Tibial artery (tissue), 4 donors: ENCODE results near the gene CLEC4C.
"Not testable (repeated sequence)": the region's sequence is repeated elsewhere in the genome, so short reads cannot be mapped to it uniquely, and the experiment has no call there.

Experiments used
- DNase-seq, 2 donors: peaks; one replicate each; pipeline ENCODE4 v3.0.0-alpha.2; 2019
- H3K27ac ChIP-seq, 2 donors: fragments of 200-600 bp; sonication (generic) in 1 of 2; 1 replicate in 1 of 2; 2 replicates in 1 of 2; pipeline ENCODE4 v1.5.1; 2018 to 2019; ENCODE audit warnings: mild to moderate bottlenecking in 1 of 2
- H3K27me3 ChIP-seq, 2 donors: fragments of 200-600 bp; sonication (generic) in 1 of 2; one replicate each; pipeline versions ENCODE4 v1.5.1 to v1.6.0; 2016 to 2019
- H3K36me3 ChIP-seq, 3 donors: fragments of 200-600 bp; sonication (generic) in 2 of 3; one replicate each; pipeline ENCODE4 v1.5.1; 2016 to 2019; ENCODE audit warnings: mild to moderate bottlenecking in 2 of 3
- H3K4me1 ChIP-seq, 4 donors: fragments of 200-600 bp; sonication (generic) in 2 of 4; 1 replicate in 3 of 4; 2 replicates in 1 of 4; pipeline ENCODE4 v1.5.1; 2016 to 2019
- H3K4me3 ChIP-seq, 2 donors: fragments of 200-600 bp; sonication (generic) in 1 of 2; 1 replicate in 1 of 2; 2 replicates in 1 of 2; pipeline ENCODE4 v1.5.1; 2018 to 2019; ENCODE audit warnings: mild to moderate bottlenecking in 2 of 2
- H3K9me3 ChIP-seq, 3 donors: fragments of 200-600 bp; sonication (generic) in 1 of 3; one replicate each; pipeline ENCODE4 v1.5.1; 2016 to 2019
- CTCF ChIP-seq, 2 experiments: fragments of 200-600 bp in 1 of 2; fragments of 450-650 bp in 1 of 2; IDR thresholded peaks; one replicate each; pipeline ENCODE4 v1.5.1; 2017 to 2019; ENCODE audit warnings: antibody characterized with exemption in 2 of 2, mild to moderate bottlenecking in 1 of 2, moderate library complexity in 1 of 2
- intact Hi-C: fragments of 100-400 bp; cut with DNase I; formaldehyde crosslinking; loops from one replicate; pipeline ENCODE4 v1.15.0; 2023; ENCODE audit warnings: low total_unique reads

The CLEC4C gene

GRCh38 chr12:7782055-7782454 lies 34.9 kb upstream of the CLEC4C start:
- no peaks in the 10 kb centered on the region for H3K36me3 ChIP-seq
- H3K4me1 ChIP-seq, result no peaks in the 10 kb centered on the region
- H3K4me3 ChIP-seq, result no peak overlapping the region
- no peaks in the 10 kb centered on the region for H3K9me3 ChIP-seq
- no peak for TF ChIP-seq CTCF (IDR thresholded peaks at IDR 0.05)
- no peak overlapping the region for H3K27ac ChIP-seq
- DNase-seq, result no peak
- intact Hi-C loops, result no loop called here
- no peaks in the 10 kb centered on the region for H3K27me3 ChIP-seq

- H3K4me3 ChIP-seq, result no peak overlapping the region
- no peak for DNase-seq
- no peaks in the 10 kb centered on the region for H3K27me3 ChIP-seq
- H3K27ac ChIP-seq, result no peak overlapping the region
- H3K4me1 ChIP-seq, result no peaks in the 10 kb centered on the region
- intact Hi-C loops, result no loop called here
- H3K36me3 ChIP-seq, result no peaks in the 10 kb centered on the region
- H3K9me3 ChIP-seq, result no peaks in the 10 kb centered on the region
- TF ChIP-seq CTCF (IDR thresholded peaks at IDR 0.05), result no peak
Measured at GRCh38 chr12:7781274-7781673, 34.1 kb upstream of the CLEC4C start.

- DNase-seq, result no peak
- H3K4me3 ChIP-seq, result no peak overlapping the region
- H3K9me3 ChIP-seq, result no peaks in the 10 kb centered on the region
- no peaks in the 10 kb centered on the region for H3K27me3 ChIP-seq
- TF ChIP-seq CTCF (IDR thresholded peaks at IDR 0.05), result no peak
- H3K36me3 ChIP-seq, result no peaks in the 10 kb centered on the region
- no peak overlapping the region for H3K27ac ChIP-seq
- intact Hi-C loops, result no loop called here
- H3K4me1 ChIP-seq, result no peaks in the 10 kb centered on the region
Measured at GRCh38 chr12:7769999-7770398, 22.8 kb upstream of the CLEC4C start.

GRCh38 chr12:7758766-7759140 lies 11.6 kb upstream of the CLEC4C start:
- no peak for DNase-seq
- no peak overlapping the region for H3K4me3 ChIP-seq
- H3K27me3 ChIP-seq, result no peaks in the 10 kb centered on the region
- H3K9me3 ChIP-seq, result no peaks in the 10 kb centered on the region
- intact Hi-C loops, result no loop called here
- H3K4me1 ChIP-seq, result no peaks in the 10 kb centered on the region
- no peak for TF ChIP-seq CTCF (IDR thresholded peaks at IDR 0.05)
- H3K36me3 ChIP-seq, result no peaks in the 10 kb centered on the region
- H3K27ac ChIP-seq, result no peak overlapping the region

- Histone ChIP-seq H3K36me3 (no peaks in the 10 kb centered on the region), H3K4me1 (no peaks in the 10 kb centered on the region), H3K27me3 (no peaks in the 10 kb centered on the region), H3K4me3 (no peak overlapping the region), H3K9me3 (no peaks in the 10 kb centered on the region), H3K27ac (no peak overlapping the region)
- intact Hi-C loops, result no loop called here
- no peak for DNase-seq
- no peak for TF ChIP-seq CTCF (IDR thresholded peaks at IDR 0.05)
Measured at GRCh38 chr12:7756993-7757392, 9.8 kb upstream of the CLEC4C start.

- H3K4me3 ChIP-seq, intact Hi-C loops, H3K27ac ChIP-seq, H3K36me3 ChIP-seq, H3K4me1 ChIP-seq, H3K27me3 ChIP-seq, DNase-seq, H3K9me3 ChIP-seq: not testable (repeated sequence)
Measured at GRCh38 chr12:7755668-7756067, 8.5 kb upstream of the CLEC4C start.

- H3K27me3 ChIP-seq, DNase-seq, intact Hi-C loops: not testable (repeated sequence)
Measured at GRCh38 chr12:7751941-7752922, 5.1 kb upstream of the CLEC4C start.

More at GRCh38 chr12:7751941-7752922, 5.1 kb upstream of the CLEC4C start:
- H3K4me1 ChIP-seq, H3K9me3 ChIP-seq, H3K4me3 ChIP-seq, H3K27ac ChIP-seq, H3K36me3 ChIP-seq: not testable (repeated sequence)
